ENCODE results near the gene IL10. TPM values are rescaled to one million over a fixed set of nuclear protein-coding genes. Genes with fewer than 3 reads are reported as not detected.

The IL10 gene
- total RNA-seq, 4 donors from 2014 or later: 0.78 to 4.8 (median 1.1) TPM; not detected in 1

DNA sequence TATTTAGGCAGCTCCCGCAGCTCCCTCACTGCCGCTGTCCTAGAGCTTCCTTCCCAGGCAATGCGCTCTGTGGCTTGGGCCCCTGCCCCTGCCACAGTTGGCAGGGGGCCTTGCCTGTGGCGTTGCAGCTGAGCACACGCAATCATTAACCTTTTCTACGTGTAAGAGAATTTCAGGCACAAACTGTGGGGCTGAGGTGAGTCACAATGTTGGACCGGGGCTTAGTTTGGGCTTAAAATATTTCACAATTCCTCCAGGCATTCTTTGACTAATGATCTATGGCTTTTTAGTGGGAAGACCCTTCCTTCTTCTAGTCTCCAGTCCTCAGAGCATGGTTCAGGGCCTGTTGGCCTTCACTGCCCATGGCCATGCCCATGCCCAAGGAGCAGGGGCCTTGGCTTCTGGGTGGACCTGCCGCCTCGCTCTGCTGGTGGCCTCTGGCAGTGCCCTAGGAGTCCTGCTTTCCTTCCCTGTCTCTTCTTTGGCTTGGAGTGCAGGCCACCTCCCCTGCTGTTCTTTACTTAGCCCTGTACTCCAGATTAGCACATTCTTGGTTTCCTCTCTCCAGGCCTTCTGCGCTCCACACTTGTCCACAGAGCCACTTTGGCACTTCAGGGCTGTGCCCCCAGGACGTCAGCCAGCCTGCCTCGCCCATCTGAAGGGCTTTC lies 48.4 kb downstream of the IL10 start:
- no peaks in the 10 kb centered on the region for H3K9me3 ChIP-seq
- H3K36me3 ChIP-seq: peaks cover 0 to 6% (median 4%) of the 10 kb centered on the region in 3 donors
- 63 to 71% methylated on average over 12 of the region's 12 CpGs for WGBS, 2 donors
- H3K4me3 ChIP-seq: no peak overlapping the region
- no peaks in the 10 kb centered on the region for H3K27me3 ChIP-seq
- DNase-seq (ENCODE audit: low spot score in 2 of 2): no peak
- TF ChIP-seq POLR2A (IDR thresholded peaks at IDR 0.05) (no peak), EP300 (IDR thresholded peaks at IDR 0.05) (peak in 1 of 2 donors; percentile 12)
- H3K27ac ChIP-seq: peak overlapping the region in 1 of 4 donors; percentile 21
- peaks cover 0 to 61% (median 15%) of the 10 kb centered on the region in 4 donors for H3K4me1 ChIP-seq

DNA sequence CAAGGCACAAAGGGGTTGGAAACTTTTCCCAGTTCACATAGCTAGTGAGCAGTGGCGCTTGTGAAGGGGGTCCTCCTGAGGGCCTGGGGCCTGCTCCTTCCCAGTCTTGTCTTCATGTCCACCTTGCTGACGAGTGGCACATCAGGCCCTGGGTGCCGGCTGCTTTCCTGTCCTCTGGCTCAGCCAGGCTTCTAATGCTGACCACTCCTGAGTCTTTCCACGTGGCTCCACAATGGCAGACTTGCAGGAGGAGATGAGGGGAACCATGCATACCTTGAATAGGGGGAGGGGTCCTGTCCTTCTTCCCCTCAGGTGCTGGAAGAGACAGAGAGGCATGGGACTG lies 48.9 kb downstream of the IL10 start:
- Histone ChIP-seq H3K27me3 (no peaks in the 10 kb centered on the region), H3K4me1 (peaks cover 0 to 61% (median 15%) of the 10 kb centered on the region in 4 donors), H3K36me3 (peaks cover 0 to under 1% (median 0%) of the 10 kb centered on the region in 3 donors), H3K4me3 (no peak overlapping the region), H3K9me3 (no peaks in the 10 kb centered on the region), H3K27ac (peak overlapping the region in 1 of 4 donors; percentile 21)
- no peak for DNase-seq (ENCODE audit: low spot score in 2 of 2)
- TF ChIP-seq POLR2A (IDR thresholded peaks at IDR 0.05) (no peak), EP300 (IDR thresholded peaks at IDR 0.05) (no peak)
- TF ChIP-seq, protein P1, sequence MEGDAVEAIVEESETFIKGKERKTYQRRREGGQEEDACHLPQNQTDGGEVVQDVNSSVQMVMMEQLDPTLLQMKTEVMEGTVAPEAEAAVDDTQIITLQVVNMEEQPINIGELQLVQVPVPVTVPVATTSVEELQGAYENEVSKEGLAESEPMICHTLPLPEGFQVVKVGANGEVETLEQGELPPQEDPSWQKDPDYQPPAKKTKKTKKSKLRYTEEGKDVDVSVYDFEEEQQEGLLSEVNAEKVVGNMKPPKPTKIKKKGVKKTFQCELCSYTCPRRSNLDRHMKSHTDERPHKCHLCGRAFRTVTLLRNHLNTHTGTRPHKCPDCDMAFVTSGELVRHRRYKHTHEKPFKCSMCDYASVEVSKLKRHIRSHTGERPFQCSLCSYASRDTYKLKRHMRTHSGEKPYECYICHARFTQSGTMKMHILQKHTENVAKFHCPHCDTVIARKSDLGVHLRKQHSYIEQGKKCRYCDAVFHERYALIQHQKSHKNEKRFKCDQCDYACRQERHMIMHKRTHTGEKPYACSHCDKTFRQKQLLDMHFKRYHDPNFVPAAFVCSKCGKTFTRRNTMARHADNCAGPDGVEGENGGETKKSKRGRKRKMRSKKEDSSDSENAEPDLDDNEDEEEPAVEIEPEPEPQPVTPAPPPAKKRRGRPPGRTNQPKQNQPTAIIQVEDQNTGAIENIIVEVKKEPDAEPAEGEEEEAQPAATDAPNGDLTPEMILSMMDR (IDR thresholded peaks at IDR 0.05): no peak
- WGBS, 2 donors: 78 to 100% methylated on average over 2 to 4 of the region's 4 CpGs

DNA sequence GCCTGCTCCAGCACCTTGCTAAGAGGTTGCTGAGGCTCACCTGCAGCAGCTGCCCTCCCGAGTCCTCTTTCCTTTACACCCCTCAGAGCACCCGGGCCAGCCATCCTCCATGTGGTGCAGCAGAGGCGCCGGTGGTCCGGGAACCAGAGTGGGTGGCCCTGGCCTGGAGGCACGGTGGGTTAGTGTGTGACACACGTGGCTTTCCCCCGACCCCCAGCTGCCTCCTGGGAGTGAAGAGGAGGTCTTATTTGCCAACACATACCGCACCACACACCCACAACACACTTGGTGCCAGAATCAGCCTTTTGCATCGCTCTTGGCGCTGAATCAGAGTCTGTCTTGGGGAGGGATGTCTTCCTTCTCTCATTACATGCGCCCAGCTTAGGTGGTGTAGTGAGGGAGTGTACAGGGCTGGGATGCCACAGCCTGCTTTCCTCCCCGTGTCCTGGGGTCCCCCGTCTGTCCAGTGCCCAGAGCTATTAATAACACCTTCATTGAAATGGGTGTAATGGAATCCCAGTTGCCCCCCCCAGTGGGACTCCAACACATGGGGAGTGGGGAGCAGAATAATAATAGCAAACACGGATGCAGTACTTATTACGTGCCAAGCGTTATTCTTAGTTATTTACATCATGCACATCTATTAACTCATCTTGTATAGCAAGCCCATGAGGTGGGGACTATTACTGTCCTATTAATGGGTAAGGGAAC lies 49.4 kb downstream of the IL10 start:
- peak overlapping the region in 1 of 4 donors; percentile 21 for H3K27ac ChIP-seq
- H3K27me3 ChIP-seq: no peaks in the 10 kb centered on the region
- TF ChIP-seq, protein P1 (IDR thresholded peaks at IDR 0.05): no peak
- TF ChIP-seq POLR2A (IDR thresholded peaks at IDR 0.05): no peak
- no peak for TF ChIP-seq EP300 (IDR thresholded peaks at IDR 0.05)
- no peak for DNase-seq (ENCODE audit: low spot score in 2 of 2)
- H3K9me3 ChIP-seq: no peaks in the 10 kb centered on the region
- peaks cover 0 to 61% (median 15%) of the 10 kb centered on the region in 4 donors for H3K4me1 ChIP-seq
- H3K36me3 ChIP-seq: no peaks in the 10 kb centered on the region
- WGBS, 2 donors: 70 to 71% methylated on average over 15 to 17 of the region's 17 CpGs
- no peak overlapping the region for H3K4me3 ChIP-seq

DNA sequence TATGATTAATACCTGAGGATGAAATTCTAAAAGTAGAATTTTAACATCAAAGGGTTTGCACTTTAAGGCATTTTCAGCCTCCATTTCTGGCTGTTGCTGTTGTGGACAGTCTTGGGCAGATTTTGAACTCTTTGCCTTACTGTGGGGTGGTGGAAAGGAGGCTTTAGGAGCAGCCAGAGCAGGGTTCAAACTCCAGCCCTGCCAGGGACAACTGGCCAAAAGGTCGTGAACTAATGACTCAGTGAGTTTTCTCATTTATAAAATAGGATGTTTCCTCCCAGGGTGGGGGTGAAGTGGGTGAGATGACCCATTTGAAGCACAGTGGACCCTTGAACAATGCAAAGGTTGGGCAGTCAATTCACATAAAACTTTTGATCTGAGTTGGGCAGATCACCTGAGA lies 50.8 kb downstream of the IL10 start:
- Histone ChIP-seq H3K27ac (no peak overlapping the region), H3K9me3 (no peaks in the 10 kb centered on the region), H3K27me3 (no peaks in the 10 kb centered on the region), H3K4me3 (no peak overlapping the region), H3K36me3 (no peaks in the 10 kb centered on the region), H3K4me1 (peaks cover 0 to 63% (median 17%) of the 10 kb centered on the region in 4 donors)
- DNase-seq (ENCODE audit: low spot score in 2 of 2): no peak
- WGBS, 2 donors: 86 to 100% methylated on average over 1 of the region's 1 CpG
- TF ChIP-seq, protein P1 (IDR thresholded peaks at IDR 0.05): no peak
- no peak for TF ChIP-seq EP300 (IDR thresholded peaks at IDR 0.05)
- no peak for TF ChIP-seq POLR2A (IDR thresholded peaks at IDR 0.05)

DNA sequence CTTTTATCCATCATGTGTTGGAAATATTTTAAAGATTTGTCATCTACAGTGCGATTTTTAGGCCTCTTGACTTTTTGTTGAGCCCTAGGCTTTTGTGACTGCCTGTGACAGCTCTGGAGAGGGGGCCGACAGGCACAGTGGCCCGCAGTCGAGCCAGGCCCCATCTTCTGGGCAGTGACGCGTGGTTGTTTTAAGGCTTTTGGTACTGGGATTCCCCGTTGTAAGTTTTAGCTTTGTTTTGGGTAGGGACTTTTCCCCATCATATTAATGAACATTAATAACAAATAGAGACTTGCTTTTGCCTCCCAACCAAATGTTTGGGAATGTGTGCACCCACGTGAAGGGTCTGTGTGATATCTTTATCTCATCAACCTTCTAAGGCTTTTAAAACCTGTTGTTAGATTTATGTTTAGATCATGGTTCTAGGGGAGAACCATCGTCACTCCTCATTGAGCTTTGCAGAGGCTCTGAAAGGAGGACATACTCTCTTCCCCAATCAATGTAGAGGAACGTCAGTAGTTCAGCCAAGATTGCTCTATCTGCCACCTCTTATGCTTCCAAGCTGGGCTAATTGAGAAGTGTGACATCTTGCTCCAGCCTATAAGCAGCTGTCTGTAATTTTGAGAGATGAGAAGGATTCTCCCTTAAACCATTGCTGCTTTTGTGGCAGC lies 53.0 kb downstream of the IL10 start:
- no peak for DNase-seq (ENCODE audit: low spot score in 2 of 2)
- 79 to 84% methylated on average over 10 of the region's 10 CpGs for WGBS, 2 donors
- Histone ChIP-seq H3K9me3 (no peaks in the 10 kb centered on the region), H3K36me3 (no peaks in the 10 kb centered on the region), H3K27ac (no peak overlapping the region), H3K27me3 (no peaks in the 10 kb centered on the region), H3K4me1 (peaks cover 0 to 69% (median 20%) of the 10 kb centered on the region in 4 donors), H3K4me3 (no peak overlapping the region)
- TF ChIP-seq EP300 (IDR thresholded peaks at IDR 0.05): no peak
- TF ChIP-seq, protein P1 (IDR thresholded peaks at IDR 0.05): no peak
- no peak for TF ChIP-seq POLR2A (IDR thresholded peaks at IDR 0.05)

All from tibial nerve (tissue), 4 donors.